Calu3 (cell line): ENCODE results near the gene TREX2. TPM values are rescaled to one million over a fixed set of nuclear protein-coding genes. Genes with fewer than 3 reads are reported as not detected.
"Not testable (repeated sequence)": the region's sequence is repeated elsewhere in the genome, so short reads cannot be mapped to it uniquely, and the experiment has no call there.

Experiments
- BruUV-seq: library from RNA; stranded (reverse); fragments of 400-500 nt; replicated peaks from 2 replicates; lab custom pipeline; 2021; lab: Mats Ljungman, UMichigan
- CTCF ChIA-PET: fragments of 300-600 bp; sonication (Branson Sonifier 250); formaldehyde crosslinking; loops from one replicate; lab custom pipeline; 2022; ENCODE audit warnings: antibody characterized with exemption; lab: Charles Lee
- DNase-seq: peaks from one replicate; pipeline ENCODE4 v3.0.0; 2022
- H3K27ac Mint-ChIP-seq: one replicate; pipeline ENCODE4 v1.8.0; 2022; ENCODE audit warnings: mixed read lengths; ENCODE audit not compliant: unreplicated experiment
- H3K27me3 Mint-ChIP-seq: one replicate; pipeline ENCODE4 v1.8.0; 2022; ENCODE audit warnings: mixed read lengths; ENCODE audit not compliant: unreplicated experiment
- H3K36me3 Mint-ChIP-seq: one replicate; pipeline ENCODE4 v1.8.0; 2022; ENCODE audit warnings: mild to moderate bottlenecking, moderate library complexity, mixed read lengths; ENCODE audit not compliant: insufficient read depth, unreplicated experiment
- H3K4me1 Mint-ChIP-seq: one replicate; pipeline ENCODE4 v1.8.0; 2022; ENCODE audit warnings: mild to moderate bottlenecking, low read depth, mixed read lengths; ENCODE audit not compliant: unreplicated experiment
- H3K4me3 Mint-ChIP-seq: one replicate; pipeline ENCODE4 v1.8.0; 2022; ENCODE audit warnings: mild to moderate bottlenecking, low read depth, moderate library complexity, mixed read lengths; ENCODE audit not compliant: unreplicated experiment
- H3K9me3 Mint-ChIP-seq: one replicate; pipeline ENCODE4 v1.8.0; 2022; ENCODE audit warnings: low read depth, mixed read lengths; ENCODE audit not compliant: unreplicated experiment
- CTCF ChIP-seq: fragments of 200-600 bp; IDR thresholded peaks from one replicate; pipeline ENCODE4 v1.8.0; 2022; ENCODE audit warnings: antibody characterized with exemption; ENCODE audit not compliant: unreplicated experiment
- intact Hi-C: fragments of 100-400 bp; cut with micrococcal nuclease; formaldehyde crosslinking; loops from one replicate; pipeline ENCODE4 v1.10.0; 2022; ENCODE audit not compliant: unreplicated experiment
- total RNA-seq: library from RNA; stranded (reverse); gene quantifications from 2 replicates; pipeline ENCODE4 v1.2.3, GENCODE V29; 2022

The TREX2 gene
- total RNA-seq, 1 experiment from 2014 or later, result 2.0 TPM

GRCh38 chrX:153406903-153407302 lies 39.0 kb downstream of the TREX2 start:
- H3K27me3 Mint-ChIP-seq, result peaks cover 90% of the 10 kb centered on the region
- no peak overlapping the region for H3K27ac Mint-ChIP-seq
- H3K4me3 Mint-ChIP-seq, result no peak overlapping the region
- H3K4me1 Mint-ChIP-seq, result no peaks in the 10 kb centered on the region
- DNase-seq, result no peak
- CTCF ChIA-PET, result no interaction called here
- BruUV-seq, result no TSS peak
- intact Hi-C loops, result no loop called here
- H3K36me3 Mint-ChIP-seq, result no peaks in the 10 kb centered on the region
- H3K9me3 Mint-ChIP-seq, result no peaks in the 10 kb centered on the region
- TF ChIP-seq CTCF, result no peak

- H3K27ac Mint-ChIP-seq, result no peak overlapping the region
- CTCF ChIA-PET, result no interaction called here
These were observed 39.8 kb downstream of the TREX2 start for GRCh38 chrX:153406011-153406410.

GRCh38 chrX:153405426-153405825 lies 40.4 kb downstream of the TREX2 start:
- Mint-ChIP-seq H3K27me3 (peaks cover 80% of the 10 kb centered on the region), H3K4me3 (no peak overlapping the region), H3K4me1 (no peaks in the 10 kb centered on the region), H3K36me3 (no peaks in the 10 kb centered on the region), H3K9me3 (no peaks in the 10 kb centered on the region), H3K27ac (no peak overlapping the region)
- intact Hi-C loops, result no loop called here
- TF ChIP-seq CTCF, result no peak
- no TSS peak for BruUV-seq
- CTCF ChIA-PET, result no interaction called here
- DNase-seq, result no peak

More at GRCh38 chrX:153406011-153406410, 39.8 kb downstream of the TREX2 start:
- H3K4me1 Mint-ChIP-seq, result no peaks in the 10 kb centered on the region
- no TSS peak for BruUV-seq
- DNase-seq, result no peak
- intact Hi-C loops, result no loop called here
- H3K9me3 Mint-ChIP-seq, result no peaks in the 10 kb centered on the region
- H3K4me3 Mint-ChIP-seq, result no peak overlapping the region
- peaks cover 86% of the 10 kb centered on the region for H3K27me3 Mint-ChIP-seq
- no peaks in the 10 kb centered on the region for H3K36me3 Mint-ChIP-seq
- TF ChIP-seq CTCF, result no peak

GRCh38 chrX:153404333-153404732 lies 41.5 kb downstream of the TREX2 start:
- peaks cover 78% of the 10 kb centered on the region for H3K27me3 Mint-ChIP-seq

GRCh38 chrX:153401133-153401764 lies 44.6 kb downstream of the TREX2 start, which contains the start of gene PNMA6E:
Gene PNMA6E, minus strand, starts transcription at chrX:153401350. Its CDS starts 2,501 bp downstream, at chrX:153398849.
- no peak for TF ChIP-seq CTCF
- CTCF ChIA-PET, result interaction anchor here (0.7 kb wide), 1 partner anchor 9 kb away, joined by 4 read pairs; no protein-coding TSS in a partner anchor
- intact Hi-C loops, result no loop called here
- no peaks in the 10 kb centered on the region for H3K4me1 Mint-ChIP-seq
- no peaks in the 10 kb centered on the region for H3K36me3 Mint-ChIP-seq
- H3K27ac Mint-ChIP-seq, result no peak within 1 kb of the TSS
- no peak for DNase-seq
- no peak within 1 kb of the TSS for H3K4me3 Mint-ChIP-seq
- BruUV-seq, result no TSS peak
- H3K9me3 Mint-ChIP-seq, result no peaks in the 10 kb centered on the region
- peaks cover 77% of the 10 kb centered on the region for H3K27me3 Mint-ChIP-seq

More at GRCh38 chrX:153404333-153404732, 41.5 kb downstream of the TREX2 start:
- H3K4me3 Mint-ChIP-seq, H3K27ac Mint-ChIP-seq, H3K4me1 Mint-ChIP-seq, H3K36me3 Mint-ChIP-seq, DNase-seq, CTCF ChIA-PET, H3K9me3 Mint-ChIP-seq, intact Hi-C loops, BruUV-seq: not testable (repeated sequence)
